ENCODE data around the gene GAB3. TPM values are rescaled to one million over a fixed set of nuclear protein-coding genes. Genes with fewer than 3 reads are reported as not detected.

Gene GAB3
- total RNA-seq, 2 donors from 2014 or later: 5.8 to 6.6 TPM

DNA sequence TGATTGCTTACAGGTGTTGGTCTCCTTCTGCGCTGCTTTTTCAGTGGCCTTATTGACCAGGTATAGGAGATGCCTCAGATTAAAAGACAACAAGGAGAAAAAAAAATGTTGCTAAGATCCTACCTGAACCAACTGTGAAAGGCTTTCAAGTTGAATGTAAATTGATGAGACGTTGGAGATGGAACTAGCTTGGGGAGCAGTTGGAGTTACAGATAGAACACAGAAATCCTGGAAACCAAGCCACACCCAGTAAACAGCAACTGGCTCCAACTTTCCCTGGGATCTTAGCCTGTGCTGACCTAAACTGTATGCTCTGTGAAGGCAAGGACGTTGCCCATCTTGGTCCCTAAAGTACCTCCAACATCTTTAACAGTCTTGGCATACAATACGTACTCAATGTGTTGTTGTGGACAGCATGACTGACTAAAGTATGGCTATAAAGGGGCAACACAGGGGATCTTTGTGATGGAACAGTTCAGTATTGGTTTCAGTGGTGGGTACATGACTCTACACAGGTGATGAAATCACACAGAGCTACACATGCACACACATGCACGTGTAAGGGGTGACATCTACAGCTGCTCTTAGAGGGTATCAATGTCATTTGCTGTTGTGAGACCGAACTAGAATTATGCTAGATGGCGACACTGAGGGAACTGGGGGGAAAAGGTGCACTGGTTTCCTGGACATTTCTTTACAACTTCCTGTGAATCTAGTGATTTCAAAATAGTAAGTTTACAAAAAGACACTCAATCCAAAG lies 22.3 kb downstream of the GAB3 start:
- no peak for DNase-seq (ENCODE audit: low spot score)
- intact Hi-C loops (cut with DNase I): no loop called here

GRCh38 chrX:154727871-154728270 lies 23.0 kb downstream of the GAB3 start:
- no peak for DNase-seq (ENCODE audit: low spot score)
- intact Hi-C loops (cut with DNase I): no loop called here

GRCh38 chrX:154727418-154727817 lies 23.5 kb downstream of the GAB3 start:
- intact Hi-C loops (cut with DNase I): no loop called here
- no peak for DNase-seq (ENCODE audit: low spot score)

DNA sequence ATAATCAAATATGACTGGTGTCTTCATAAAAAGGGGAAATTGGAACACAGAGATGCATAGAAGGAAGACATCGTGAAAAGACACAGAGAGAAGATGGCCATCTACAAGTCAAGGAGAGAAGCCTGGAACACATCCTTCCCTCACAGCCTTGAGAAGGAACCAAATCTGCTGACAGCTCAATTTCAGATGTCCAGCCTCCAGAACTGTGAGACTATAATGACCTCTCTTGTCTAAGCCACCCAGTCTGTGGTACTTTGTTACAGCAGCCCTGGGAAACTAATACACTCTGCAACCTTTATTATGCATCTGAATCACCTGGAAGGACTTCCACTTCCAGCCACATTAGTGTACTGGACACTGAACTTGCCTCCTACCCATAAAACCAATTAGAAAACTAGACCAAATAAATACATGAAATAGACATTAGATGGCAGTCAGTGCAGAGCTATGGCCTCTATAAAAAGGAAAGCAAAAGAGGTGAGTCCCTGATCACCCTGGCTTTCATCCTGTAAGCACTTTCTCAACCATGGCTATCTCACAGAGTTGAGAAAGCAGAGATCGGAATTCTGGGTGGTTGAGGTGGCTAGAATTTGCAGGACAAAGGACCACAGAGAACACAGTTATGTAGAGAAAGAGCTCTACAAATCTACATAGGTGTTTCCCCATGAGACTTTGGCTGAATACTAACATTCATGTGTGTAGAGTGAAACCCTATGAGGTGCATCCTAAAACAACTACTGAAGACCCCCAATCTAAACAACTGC lies 25.7 kb downstream of the GAB3 start:
- intact Hi-C loops (cut with DNase I): no loop called here
- no peak for DNase-seq (ENCODE audit: low spot score)

- DNase-seq (ENCODE audit: low spot score): no peak
- intact Hi-C loops (cut with DNase I): no loop called here
These were observed 29.7 kb downstream of the GAB3 start for GRCh38 chrX:154721155-154721554.

- intact Hi-C loops (cut with DNase I): no loop called here
- no peak for DNase-seq (ENCODE audit: low spot score)
These were observed 30.8 kb downstream of the GAB3 start for GRCh38 chrX:154720067-154720466.

DNA sequence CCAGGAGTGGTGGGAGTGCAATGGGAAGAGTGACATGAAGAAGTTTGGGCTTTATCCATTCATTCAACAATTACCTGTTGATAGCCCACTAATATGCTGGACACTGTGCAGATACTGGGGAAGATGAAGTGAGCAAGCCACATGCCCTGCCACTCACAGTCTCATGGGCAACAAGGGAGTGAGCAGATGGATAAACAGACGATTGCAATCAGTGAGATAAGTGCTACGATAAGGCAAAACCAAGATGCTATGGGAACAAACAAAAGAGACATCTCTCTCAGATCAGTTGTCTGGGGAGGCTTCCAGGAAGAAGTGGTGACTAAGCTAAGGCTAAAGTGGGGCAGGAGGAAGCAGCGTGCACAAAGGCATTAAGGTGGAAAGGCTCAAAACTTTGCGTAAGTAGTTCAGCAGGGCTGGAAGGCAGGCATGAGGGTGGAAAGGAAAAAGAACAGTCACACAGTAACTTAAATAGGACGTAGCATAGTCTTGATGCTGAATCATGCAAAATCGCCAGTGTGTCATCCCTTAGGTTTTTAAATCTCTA lies 31.7 kb downstream of the GAB3 start:
- intact Hi-C loops (cut with DNase I): no loop called here
- DNase-seq (ENCODE audit: low spot score): no peak

GRCh38 chrX:154718616-154719015 lies 32.3 kb downstream of the GAB3 start:
- no peak for DNase-seq (ENCODE audit: low spot score)
- intact Hi-C loops (cut with DNase I): no loop called here

DNA sequence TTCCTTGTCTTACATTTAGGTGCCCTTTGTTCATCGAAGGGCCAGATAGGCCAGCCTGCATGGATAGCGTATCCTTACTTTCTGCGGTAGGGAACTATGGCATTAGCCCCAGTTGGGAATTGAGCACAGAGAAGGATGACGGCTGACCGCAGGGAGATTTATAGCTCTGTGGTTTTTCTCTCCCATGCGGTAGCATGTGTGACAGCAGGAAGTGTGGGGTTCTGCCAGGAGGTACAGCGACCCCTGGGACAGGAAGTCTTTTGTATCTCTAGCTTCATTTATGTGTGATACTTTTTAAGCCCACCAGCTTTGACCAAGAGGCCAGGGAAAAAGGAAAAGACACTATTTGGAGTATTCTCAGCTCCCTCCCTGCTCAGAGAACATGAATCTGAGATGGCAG lies 33.1 kb downstream of the GAB3 start:
- no peak for DNase-seq (ENCODE audit: low spot score)
- intact Hi-C loops (cut with DNase I): no loop called here

- intact Hi-C loops (cut with DNase I): no loop called here
- no peak for DNase-seq (ENCODE audit: low spot score)
These were observed 35.1 kb downstream of the GAB3 start for GRCh38 chrX:154715825-154716224.

- DNase-seq (ENCODE audit: low spot score): no peak
- intact Hi-C loops (cut with DNase I): no loop called here
These were observed 36.0 kb downstream of the GAB3 start for GRCh38 chrX:154714925-154715324.

DNA sequence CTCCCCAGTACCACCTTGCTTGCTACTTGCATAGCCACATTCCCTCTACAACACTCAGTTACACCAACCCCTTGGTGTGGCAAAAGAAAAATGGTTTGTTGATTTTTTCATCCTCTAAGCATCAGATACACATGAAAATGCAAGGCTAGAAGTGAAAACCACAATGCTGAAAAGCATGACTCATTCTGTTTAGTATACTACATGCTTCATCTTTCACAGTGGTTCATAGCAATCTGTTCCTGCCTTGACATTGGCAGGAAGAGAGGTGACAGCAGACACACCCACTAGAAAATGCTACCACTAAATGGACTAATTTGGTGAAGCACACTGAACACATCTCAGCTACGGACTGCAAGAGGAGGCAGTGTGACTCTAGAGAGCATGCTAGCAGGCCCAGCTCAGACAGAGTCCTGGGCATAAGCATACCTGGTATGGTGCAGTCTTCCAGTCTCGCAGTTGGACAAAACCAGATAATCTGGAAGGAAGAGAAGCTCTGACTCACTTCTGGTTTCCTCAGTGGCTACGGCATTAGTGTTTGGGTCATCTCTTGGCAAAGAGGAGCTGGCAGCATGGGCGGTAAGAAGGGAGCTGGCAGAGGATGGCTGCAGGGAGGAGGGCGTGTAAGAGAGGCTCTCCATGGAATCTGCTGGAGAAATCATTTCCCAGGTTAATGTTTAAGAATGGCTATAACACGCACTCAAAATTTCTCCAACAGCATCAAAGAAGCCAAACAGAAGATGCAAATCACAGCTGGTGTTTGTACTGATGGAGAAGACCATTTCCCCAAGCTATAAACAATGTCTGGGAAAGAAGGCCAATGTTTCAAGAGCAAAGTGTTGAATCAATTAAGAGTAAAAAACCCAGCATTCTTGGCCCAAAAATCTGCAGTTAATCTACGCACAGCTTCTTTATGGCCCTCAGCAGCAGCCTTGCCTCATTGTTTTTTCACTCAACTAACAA lies 37.8 kb downstream of the GAB3 start:
- intact Hi-C loops (cut with DNase I): no loop called here
- no peak for DNase-seq (ENCODE audit: low spot score)

DNA sequence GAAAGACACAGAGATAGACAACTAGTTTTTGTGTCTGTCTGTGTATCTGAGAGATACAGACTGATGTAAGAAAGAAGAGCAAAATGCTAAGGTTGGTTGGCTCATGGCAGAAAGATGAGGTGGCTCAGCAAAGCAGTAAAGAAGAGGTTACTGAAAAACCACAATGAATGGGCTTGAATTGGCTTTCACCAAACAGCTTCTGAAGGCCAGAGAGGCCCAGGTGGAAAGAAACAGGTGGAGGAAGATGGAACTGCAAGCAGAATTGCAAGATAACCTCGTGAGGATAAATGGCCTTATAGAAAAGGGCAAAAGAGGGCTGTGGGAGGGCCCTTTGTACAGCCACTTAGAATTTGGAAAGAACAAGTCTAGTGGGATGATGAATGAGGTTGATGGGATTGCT lies 39.6 kb downstream of the GAB3 start:
- no peak for DNase-seq (ENCODE audit: low spot score)
- intact Hi-C loops (cut with DNase I): no loop called here

GRCh38 chrX:154710309-154710708 lies 40.6 kb downstream of the GAB3 start:
- no peak for DNase-seq (ENCODE audit: low spot score)

GRCh38 chrX:154698630-154699248 lies 52.1 kb downstream of the GAB3 start:
- intact Hi-C loops (cut with DNase I): no loop called here
- no peak for DNase-seq (ENCODE audit: low spot score)

More at GRCh38 chrX:154710309-154710708, 40.6 kb downstream of the GAB3 start:
- intact Hi-C loops (cut with DNase I): no loop called here

GRCh38 chrX:154696676-154697045 lies 54.2 kb downstream of the GAB3 start:
- DNase-seq (ENCODE audit: low spot score): no peak
- intact Hi-C loops (cut with DNase I): no loop called here

DNA sequence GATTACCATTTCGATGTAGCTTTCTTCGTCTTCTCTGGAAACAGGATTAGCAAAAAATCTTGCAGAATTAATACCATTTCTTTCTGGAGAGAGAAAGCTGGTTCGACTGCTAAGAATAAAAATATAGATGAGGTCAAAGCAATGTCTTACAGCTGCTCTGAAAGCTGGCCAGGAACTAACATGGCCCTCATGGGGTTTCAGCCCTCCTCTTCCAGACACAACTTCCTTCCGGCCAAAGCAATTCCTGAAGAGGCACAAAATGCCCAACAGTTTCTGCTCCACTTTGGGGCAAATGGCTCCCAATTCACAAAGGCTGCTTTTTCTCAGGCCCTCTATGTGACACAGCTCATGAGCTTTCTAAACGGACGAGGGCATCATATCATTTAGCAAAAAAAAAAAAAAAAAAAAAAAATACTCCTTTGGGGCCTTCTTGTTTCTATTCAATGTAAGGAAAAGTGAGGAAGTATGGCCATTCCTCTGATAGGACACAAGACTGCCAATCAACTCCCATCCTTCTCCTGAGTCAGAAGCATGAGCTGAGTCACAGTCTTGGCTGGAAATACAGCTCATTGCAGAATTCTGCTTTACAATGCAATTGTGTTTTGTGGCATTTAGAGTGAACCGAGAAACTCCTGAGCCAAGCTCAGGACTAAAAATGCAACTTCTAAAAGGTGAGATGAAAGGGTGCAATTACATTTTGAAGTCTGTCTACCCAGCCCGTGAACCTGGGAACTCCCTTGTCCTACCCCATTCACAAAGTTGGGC lies 54.8 kb downstream of the GAB3 start:
- DNase-seq (ENCODE audit: low spot score): no peak
- intact Hi-C loops (cut with DNase I): no loop called here

- intact Hi-C loops (cut with DNase I): no loop called here
- DNase-seq (ENCODE audit: low spot score): no peak
These were observed 57.5 kb downstream of the GAB3 start for GRCh38 chrX:154693394-154693793.

Data from posterior vena cava (tissue), 2 donors.